Measurements from ENCODE around the gene AP1S1. TPM values are rescaled to one million over a fixed set of nuclear protein-coding genes. Genes with fewer than 3 reads are reported as not detected.

AP1S1 gene
- total RNA-seq, 1 experiment from 2014 or later = 72.5 TPM

DNA sequence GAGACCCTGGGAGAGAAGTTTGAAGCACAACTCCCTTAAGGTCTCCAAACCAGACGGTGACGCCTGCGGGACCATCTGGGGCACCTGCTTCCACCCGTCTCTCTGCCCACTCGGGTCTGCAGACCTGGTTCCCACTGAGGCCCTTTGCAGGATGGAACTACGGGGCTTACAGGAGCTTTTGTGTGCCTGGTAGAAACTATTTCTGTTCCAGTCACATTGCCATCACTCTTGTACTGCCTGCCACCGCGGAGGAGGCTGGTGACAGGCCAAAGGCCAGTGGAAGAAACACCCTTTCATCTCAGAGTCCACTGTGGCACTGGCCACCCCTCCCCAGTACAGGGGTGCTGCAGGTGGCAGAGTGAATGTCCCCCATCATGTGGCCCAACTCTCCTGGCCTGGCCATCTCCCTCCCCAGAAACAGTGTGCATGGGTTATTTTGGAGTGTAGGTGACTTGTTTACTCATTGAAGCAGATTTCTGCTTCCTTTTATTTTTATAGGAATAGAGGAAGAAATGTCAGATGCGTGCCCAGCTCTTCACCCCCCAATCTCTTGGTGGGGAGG is 16.5 kb upstream of the AP1S1 start:
- Mint-ChIP-seq H3K4me1 (ENCODE audit: insufficient read depth, unreplicated experiment) (peaks cover 51% of the 10 kb centered on the region), H3K27ac (ENCODE audit: low read depth, unreplicated experiment) (peak overlapping the region; percentile 89), H3K9me3 (ENCODE audit: unreplicated experiment) (no peaks in the 10 kb centered on the region), H3K27me3 (ENCODE audit: insufficient read depth, unreplicated experiment) (no peaks in the 10 kb centered on the region), H3K4me3 (ENCODE audit: unreplicated experiment) (peak overlapping the region; percentile 68), H3K36me3 (ENCODE audit: insufficient read depth, unreplicated experiment) (peaks cover 27% of the 10 kb centered on the region)
- POLR2A ChIA-PET = interaction anchor here (0.5 to 3.6 kb wide), 8 partner anchors 11 to 115 kb away, joined by 3 to 24 read pairs (median 5); partner anchors contain the start of genes SERPINE1, TRIM56, VGF and ZNHIT1
- no TSS peak for BruUV-seq (replicated peaks)
- no peak for DNase-seq (ENCODE audit: unreplicated experiment)
- TF ChIP-seq, protein P1, sequence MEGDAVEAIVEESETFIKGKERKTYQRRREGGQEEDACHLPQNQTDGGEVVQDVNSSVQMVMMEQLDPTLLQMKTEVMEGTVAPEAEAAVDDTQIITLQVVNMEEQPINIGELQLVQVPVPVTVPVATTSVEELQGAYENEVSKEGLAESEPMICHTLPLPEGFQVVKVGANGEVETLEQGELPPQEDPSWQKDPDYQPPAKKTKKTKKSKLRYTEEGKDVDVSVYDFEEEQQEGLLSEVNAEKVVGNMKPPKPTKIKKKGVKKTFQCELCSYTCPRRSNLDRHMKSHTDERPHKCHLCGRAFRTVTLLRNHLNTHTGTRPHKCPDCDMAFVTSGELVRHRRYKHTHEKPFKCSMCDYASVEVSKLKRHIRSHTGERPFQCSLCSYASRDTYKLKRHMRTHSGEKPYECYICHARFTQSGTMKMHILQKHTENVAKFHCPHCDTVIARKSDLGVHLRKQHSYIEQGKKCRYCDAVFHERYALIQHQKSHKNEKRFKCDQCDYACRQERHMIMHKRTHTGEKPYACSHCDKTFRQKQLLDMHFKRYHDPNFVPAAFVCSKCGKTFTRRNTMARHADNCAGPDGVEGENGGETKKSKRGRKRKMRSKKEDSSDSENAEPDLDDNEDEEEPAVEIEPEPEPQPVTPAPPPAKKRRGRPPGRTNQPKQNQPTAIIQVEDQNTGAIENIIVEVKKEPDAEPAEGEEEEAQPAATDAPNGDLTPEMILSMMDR (IDR thresholded peaks at IDR 0.05; ENCODE audit: unreplicated experiment) = no peak
- intact Hi-C loops (cut with micrococcal nuclease) = loop anchor here (1.0 kb wide), 2 partner anchors 37 to 43 kb away; no protein-coding TSS in a partner anchor
- CTCF ChIA-PET = interaction anchor here (0.6 to 1.5 kb wide), 7 partner anchors 10 to 107 kb away, joined by 3 to 7 read pairs (median 4); partner anchors contain the start of gene FIS1

DNA sequence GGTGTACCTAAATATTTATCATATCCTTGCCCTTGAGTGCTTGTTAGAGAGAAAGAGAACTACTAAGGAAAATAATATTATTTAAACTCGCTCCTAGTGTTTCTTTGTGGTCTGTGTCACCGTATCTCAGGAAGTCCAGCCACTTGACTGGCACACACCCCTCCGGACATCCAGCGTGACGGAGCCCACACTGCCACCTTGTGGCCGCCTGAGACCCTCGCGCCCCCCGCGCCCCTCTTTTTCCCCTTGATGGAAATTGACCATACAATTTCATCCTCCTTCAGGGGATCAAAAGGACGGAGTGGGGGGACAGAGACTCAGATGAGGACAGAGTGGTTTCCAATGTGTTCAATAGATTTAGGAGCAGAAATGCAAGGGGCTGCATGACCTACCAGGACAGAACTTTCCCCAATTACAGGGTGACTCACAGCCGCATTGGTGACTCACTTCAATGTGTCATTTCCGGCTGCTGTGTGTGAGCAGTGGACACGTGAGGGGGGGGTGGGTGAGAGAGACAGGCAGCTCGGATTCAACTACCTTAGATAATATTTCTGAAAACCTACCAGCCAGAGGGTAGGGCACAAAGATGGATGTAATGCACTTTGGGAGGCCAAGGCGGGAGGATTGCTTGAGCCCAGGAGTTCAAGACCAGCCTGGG is 15.9 kb upstream of the AP1S1 start:
- BruUV-seq (replicated peaks) = TSS peak; percentile 37
- TF ChIP-seq, protein P1 (IDR thresholded peaks at IDR 0.05; ENCODE audit: unreplicated experiment) = peak; percentile 93
- H3K4me1 Mint-ChIP-seq (ENCODE audit: insufficient read depth, unreplicated experiment) = peaks cover 50% of the 10 kb centered on the region
- no peaks in the 10 kb centered on the region for H3K27me3 Mint-ChIP-seq (ENCODE audit: insufficient read depth, unreplicated experiment)
- DNase-seq (ENCODE audit: unreplicated experiment) = peak; percentile 98
- no peaks in the 10 kb centered on the region for H3K9me3 Mint-ChIP-seq (ENCODE audit: unreplicated experiment)
- H3K4me3 Mint-ChIP-seq (ENCODE audit: unreplicated experiment) = peak overlapping the region; percentile 68
- intact Hi-C loops (cut with micrococcal nuclease) = loop anchor here (1.0 kb wide), 2 partner anchors 38 to 44 kb away; no protein-coding TSS in a partner anchor
- POLR2A ChIA-PET = interaction anchor here (0.6 to 3.6 kb wide), 14 partner anchors 12 to 107 kb away, joined by 3 to 24 read pairs (median 4); partner anchors contain the start of genes SERPINE1, TRIM56, VGF and ZNHIT1
- peak overlapping the region; percentile 89 for H3K27ac Mint-ChIP-seq (ENCODE audit: low read depth, unreplicated experiment)
- peaks cover 21% of the 10 kb centered on the region for H3K36me3 Mint-ChIP-seq (ENCODE audit: insufficient read depth, unreplicated experiment)
- CTCF ChIA-PET = interaction anchor here (0.6 to 2.2 kb wide), 12 partner anchors 10 to 1333 kb away, joined by 3 to 7 read pairs (median 4); partner anchors contain the start of gene FIS1

DNA sequence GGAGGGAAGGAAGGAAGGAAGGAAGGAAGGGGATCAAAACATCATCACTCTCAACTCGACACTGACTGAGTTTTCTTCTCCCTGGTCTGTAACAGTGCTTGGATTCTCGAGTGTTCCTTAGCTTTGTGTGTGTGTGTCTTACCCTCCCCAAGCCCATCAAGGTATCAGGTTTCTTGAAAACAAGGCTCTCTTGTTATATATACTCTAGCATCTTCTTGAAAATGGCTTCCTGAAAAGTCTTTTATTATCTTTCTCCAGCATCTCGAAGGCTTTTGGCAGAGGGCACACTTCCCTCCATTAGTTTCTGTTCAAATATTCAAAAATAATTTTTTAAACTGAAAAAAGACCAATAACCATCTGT is 14.0 kb upstream of the AP1S1 start:
- Mint-ChIP-seq H3K36me3 (ENCODE audit: insufficient read depth, unreplicated experiment) (peaks cover 8% of the 10 kb centered on the region), H3K9me3 (ENCODE audit: unreplicated experiment) (no peaks in the 10 kb centered on the region), H3K4me3 (ENCODE audit: unreplicated experiment) (no peak overlapping the region), H3K4me1 (ENCODE audit: insufficient read depth, unreplicated experiment) (peaks cover 43% of the 10 kb centered on the region), H3K27ac (ENCODE audit: low read depth, unreplicated experiment) (peak overlapping the region; percentile 73), H3K27me3 (ENCODE audit: insufficient read depth, unreplicated experiment) (no peaks in the 10 kb centered on the region)
- BruUV-seq (replicated peaks) = no TSS peak
- TF ChIP-seq, protein P1 (IDR thresholded peaks at IDR 0.05; ENCODE audit: unreplicated experiment) = no peak
- intact Hi-C loops (cut with micrococcal nuclease) = no loop called here
- ChIA-PET POLR2A (interaction anchor here (0.6 to 1.7 kb wide), 7 partner anchors 15 to 106 kb away, joined by 3 to 12 read pairs (median 4); partner anchors contain the start of gene TRIM56), CTCF (interaction anchor here (1.3 to 7.7 kb wide), 6 partner anchors 15 to 104 kb away, joined by 3 to 203 read pairs (median 31); partner anchors contain the start of genes AP1S1 and FIS1)
- DNase-seq (ENCODE audit: unreplicated experiment) = no peak
